Mucosa of descending colon (tissue), 3 donors: ENCODE data around the gene DPP4. TPM values are rescaled to one million over a fixed set of nuclear protein-coding genes. Genes with fewer than 3 reads are reported as not detected.

ENCODE experiments used
- ATAC-seq: fragments of 200-7000 bp; cut with Tn5 transposase; one replicate; pipeline ENCODE4 v1.9.1; 2020; ENCODE audit warnings: mild to moderate bottlenecking, moderate library complexity
- DNase-seq, 3 donors: peaks; one replicate each; pipeline ENCODE4 v3.0.0-alpha.2; 2020
- H3K36me3 ChIP-seq: fragments of 200-600 bp; one replicate; pipeline ENCODE4 v1.8.0; 2021; ENCODE audit warnings: low read depth, mild to moderate bottlenecking
- H3K4me1 ChIP-seq: fragments of 200-600 bp; one replicate; pipeline ENCODE4 v1.8.0; 2021; ENCODE audit warnings: low read depth, mild to moderate bottlenecking
- H3K4me3 ChIP-seq: fragments of 200-600 bp; one replicate; pipeline ENCODE4 v1.8.0; 2021; ENCODE audit warnings: mild to moderate bottlenecking
- H3K9me3 ChIP-seq: fragments of 200-600 bp; one replicate; pipeline ENCODE4 v1.8.0; 2021; ENCODE audit warnings: mild to moderate bottlenecking
- CTCF ChIP-seq: fragments of 200-600 bp; IDR thresholded peaks from one replicate; pipeline ENCODE4 v1.8.0; 2022; ENCODE audit warnings: antibody characterized with exemption, mild to moderate bottlenecking
- intact Hi-C, 2 donors: fragments of 100-400 bp; cut with DNase I in 1 of 2; cut with micrococcal nuclease in 1 of 2; formaldehyde crosslinking; loops; one replicate each; pipeline versions ENCODE4 v1.11.0 to v1.11.1; 2022; cut with DNase I, micrococcal nuclease
- total RNA-seq, 3 donors: library from RNA; stranded (reverse); fragmentation: NEBNext Ultra II Directional in 2 of 3; extraction: Animal tissue kit (Norgen Biotek cat#: 25700) in 2 of 3; gene quantifications; one replicate each; pipeline versions ENCODE4 v1.2.1 to v1.2.4, GENCODE V29; 2021 to 2023
- donor health status: DM: no; HTN: no; CAD: no; lungs with moderate emphysema.
- donor health status: DM: no; HTN: no; CAD: no.
- donor health status: DM: no; HTN: yes; CAD: no.

DPP4 gene
- total RNA-seq, 3 donors from 2014 or later: 11.4 to 18.3 (median 12.0) TPM

- DNase-seq: peak in 1 of 3 donors; percentile 35
Observed at GRCh38 chr2:162113776-162114168, 39.8 kb upstream of the DPP4 start.

GRCh38 chr2:162113088-162113775 is 39.2 kb upstream of the DPP4 start:
- Histone ChIP-seq H3K4me1 (no peaks in the 10 kb centered on the region), H3K36me3 (no peaks in the 10 kb centered on the region), H3K4me3 (no peak overlapping the region), H3K9me3 (no peaks in the 10 kb centered on the region)
- intact Hi-C loops: no loop called here
- DNase-seq: no peak
- no peak for TF ChIP-seq CTCF
- ATAC-seq: no peak

More at GRCh38 chr2:162113776-162114168, 39.8 kb upstream of the DPP4 start:
- H3K36me3 ChIP-seq: no peaks in the 10 kb centered on the region
- no peak overlapping the region for H3K4me3 ChIP-seq
- intact Hi-C loops: no loop called here
- peak; percentile 60 for ATAC-seq
- no peaks in the 10 kb centered on the region for H3K4me1 ChIP-seq
- TF ChIP-seq CTCF: no peak
- H3K9me3 ChIP-seq: no peaks in the 10 kb centered on the region

- no peak for DNase-seq
- no peak for ATAC-seq
- no peaks in the 10 kb centered on the region for H3K9me3 ChIP-seq
- no peaks in the 10 kb centered on the region for H3K36me3 ChIP-seq
- no peaks in the 10 kb centered on the region for H3K4me1 ChIP-seq
- intact Hi-C loops: no loop called here
- H3K4me3 ChIP-seq: no peak overlapping the region
- no peak for TF ChIP-seq CTCF
Observed at GRCh38 chr2:162111958-162112850, 38.2 kb upstream of the DPP4 start.

GRCh38 chr2:162107361-162107901 is 33.4 kb upstream of the DPP4 start:
- intact Hi-C loops: no loop called here
- no peak for DNase-seq
- Histone ChIP-seq H3K36me3 (no peaks in the 10 kb centered on the region), H3K4me1 (no peaks in the 10 kb centered on the region), H3K9me3 (no peaks in the 10 kb centered on the region), H3K4me3 (no peak overlapping the region)
- TF ChIP-seq CTCF: no peak
- peak; percentile 85 for ATAC-seq

GRCh38 chr2:162106746-162107145 is 32.7 kb upstream of the DPP4 start:
- Histone ChIP-seq H3K4me1 (no peaks in the 10 kb centered on the region), H3K36me3 (no peaks in the 10 kb centered on the region), H3K4me3 (no peak overlapping the region), H3K9me3 (no peaks in the 10 kb centered on the region)
- ATAC-seq (no peak), DNase-seq (no peak)
- TF ChIP-seq CTCF: no peak
- intact Hi-C loops: no loop called here
